K562 (cell line): Measurements from ENCODE around the gene TMEM151A. TPM values are rescaled to one million over a fixed set of nuclear protein-coding genes. Genes with fewer than 3 reads are reported as not detected.

Experiments used
- CBX1 ChIP-seq: sonication (generic); IDR thresholded peaks from 2 replicates; pipeline ENCODE4 v1.6.1; 2016; ENCODE audit warnings: antibody characterized with exemption, low read depth, mild to moderate bottlenecking
- FOSL1 ChIP-seq: fragments of 200-800 bp; sonication (Bioruptor generic); conservative IDR thresholded peaks from 2 replicates; pipeline ENCODE4 v1.6.1; 2016; ENCODE audit warnings: missing genetic modification characterization, missing compliant biosample characterization
- MAFF ChIP-seq: IDR thresholded peaks from 2 replicates; pipeline ENCODE4 v1.6.1; 2012; ENCODE audit warnings: low read length, improper control_type of control experiment
- MCM3 ChIP-seq: fragments of 450-650 bp; IDR thresholded peaks from 2 replicates; pipeline ENCODE4 v1.6.1; 2016
- NR2C2 ChIP-seq, 2 experiments: fragments of 200-800 bp in 1 of 2; sonication (Bioruptor generic) in 1 of 2; sonication (generic) in 1 of 2; formaldehyde crosslinking in 1 of 2; IDR thresholded peaks; 2 replicates each; pipeline versions ENCODE4 v1.6.1 to v1.8.0; 2016 to 2022; ENCODE audit warnings: mild to moderate bottlenecking in 1 of 2, missing compliant biosample characterization in 1 of 2, missing genetic modification characterization in 1 of 2, missing genetic modification reagents in 1 of 2
- PHB ChIP-seq: fragments of 250-450 bp; sonication (Bioruptor Pico); IDR thresholded peaks from 2 replicates; pipeline ENCODE4 v1.5.0; 2021
- PKNOX1 ChIP-seq: fragments of 450-650 bp; IDR thresholded peaks from 2 replicates; pipeline ENCODE4 v1.6.1; 2016
- POLR2H ChIP-seq: IDR thresholded peaks from 2 replicates; pipeline ENCODE4 v1.6.1; 2016; ENCODE audit warnings: missing genetic modification characterization, low read depth, mild to moderate bottlenecking, control low read depth, missing compliant biosample characterization, moderate library complexity
- SMARCC2 ChIP-seq: fragments of 450-650 bp; IDR thresholded peaks from 2 replicates; pipeline ENCODE4 v1.6.1; 2017; ENCODE audit warnings: antibody characterized with exemption, moderate library complexity, mild to moderate bottlenecking, low read depth
- SNRNP70 ChIP-seq: fragments of 200-400 bp; formaldehyde crosslinking; optimal IDR thresholded peaks from 2 replicates; pipeline ENCODE3; 2017; ENCODE audit warnings: low read depth, low read length
- TAF9B ChIP-seq: fragments of 450-650 bp; IDR thresholded peaks from 2 replicates; pipeline ENCODE4 v1.6.1; 2018; ENCODE audit warnings: mild to moderate bottlenecking; ENCODE audit not compliant: partially characterized antibody
- THRA ChIP-seq: fragments of 450-650 bp; IDR thresholded peaks from 2 replicates; pipeline ENCODE4 v1.6.1; 2017; ENCODE audit warnings: mild to moderate bottlenecking, moderate library complexity
- ZBTB1 ChIP-seq: sonication (generic); formaldehyde crosslinking; IDR thresholded peaks from 2 replicates; pipeline ENCODE4 v1.8.1; 2023; ENCODE audit warnings: missing genetic modification reagents, low read depth, mild to moderate bottlenecking, borderline replicate concordance
- ZC3H11A ChIP-seq: IDR thresholded peaks from 2 replicates; pipeline ENCODE4 v1.6.1; 2012; ENCODE audit warnings: low read depth, low read length, improper control_type of control experiment
- ZNF134 ChIP-seq: fragments of 250-450 bp; sonication (Bioruptor Pico); conservative IDR thresholded peaks from 2 replicates; pipeline ENCODE4 v1.4.0; 2020
- ZNF318 ChIP-seq, 2 experiments: fragments of 450-650 bp; IDR thresholded peaks; 2 replicates each; pipeline ENCODE4 v1.6.1; 2016; ENCODE audit warnings: mild to moderate bottlenecking in 2 of 2, borderline replicate concordance in 1 of 2, low read depth in 1 of 2, moderate library complexity in 1 of 2
- ZNF584 ChIP-seq: fragments of 200-800 bp; sonication (Bioruptor generic); IDR thresholded peaks from 2 replicates; pipeline ENCODE4 v1.6.1; 2016; ENCODE audit warnings: low read depth, mild to moderate bottlenecking, missing genetic modification characterization, missing compliant biosample characterization
- ZNF586 ChIP-seq: fragments of 450-650 bp; formaldehyde crosslinking; conservative IDR thresholded peaks from 2 replicates; pipeline ENCODE4 v1.4.0; 2020; ENCODE audit warnings: mild to moderate bottlenecking, moderate library complexity
- polyA plus RNA-seq, 8 experiments: library from polyadenylated mRNA; depleted of rRNA in 4 of 8; stranded (reverse) in 5 of 8; unstranded in 3 of 8; fragments of >200 nt; fragmentation: Nextera tagmentation in 2 of 8; fragmentation: Illumina TruSeq in 1 of 8; extraction: Ambion mirVana in 2 of 8; extraction: Trizol in 1 of 8; gene quantifications; 2 replicates each; pipeline versions ENCODE4 v1.2.1 to v1.2.3, GENCODE V29; 2011 to 2014; ENCODE audit warnings: inconsistent platforms in 1 of 8, missing spikeins in 1 of 8
- total RNA-seq, 7 experiments: library from RNA; depleted of rRNA in 6 of 7; stranded (reverse); fragments of >200 nt in 6 of 7; fragmentation: Illumina TruSeq in 2 of 7; extraction: Trizol in 2 of 7; gene quantifications; 2 replicates each; pipeline versions ENCODE4 v1.2.1 to v1.2.3, GENCODE V29; 2011 to 2021; ENCODE audit warnings: low replicate concordance in 1 of 7

Gene TMEM151A
- total and polyA plus RNA-seq, 9 of the 15 experiments (the other 6 are each of a cell fraction or from before 2014, with no cell fraction given): not detected

- TF ChIP-seq ZNF318 (IDR thresholded peaks at IDR 0.05; ENCODE audit: borderline replicate concordance in 1 of 2, low read depth in 1 of 2): no peak
- TF ChIP-seq PHB: no peak
- no peak for TF ChIP-seq MAFF
- no peak for TF ChIP-seq THRA
- no peak for TF ChIP-seq PKNOX1
- TF ChIP-seq CBX1: no peak
- TF ChIP-seq ZC3H11A: no peak
- TF ChIP-seq ZNF584 (CRISPR knock-in tag): no peak
- no peak for TF ChIP-seq POLR2H (tag)
- no peak for TF ChIP-seq SNRNP70
- TF ChIP-seq NR2C2 (CRISPR knock-in tag; IDR thresholded peaks at IDR 0.05): peak; percentile 81; the same call in 1 of the 2 replicates
- no peak for TF ChIP-seq NR2C2 (tag; IDR thresholded peaks at IDR 0.05)
- TF ChIP-seq ZBTB1: no peak
- TF ChIP-seq FOSL1 (tag): no peak
- TF ChIP-seq ZNF134 (CRISPR knock-in tag): peak; percentile 59; the same call in 1 of the 2 replicates
- TF ChIP-seq TAF9B: no peak
- TF ChIP-seq SMARCC2: peak; percentile 54; the same call in 1 of the 2 replicates
- TF ChIP-seq MCM3: no peak
- no peak for TF ChIP-seq ZNF586 (CRISPR knock-in tag)
Observed at GRCh38 chr11:66289548-66290329, 2.0 kb upstream of the TMEM151A start (continued).
